Mammary epithelial cell (primary cell): ENCODE measurements around the gene SEMA5A.

Experiments
- CTCF ChIP-seq, 2 donors: IDR thresholded peaks in 1 of 2; conservative IDR thresholded peaks in 1 of 2; 2 replicates each; pipeline ENCODE4 v1.5.1; 2011 to 2012; ENCODE audit warnings: inconsistent platforms in 2 of 2, low read length in 2 of 2, mild to moderate bottlenecking in 2 of 2, control low read depth in 1 of 2, low read depth in 1 of 2; ENCODE audit not compliant: insufficient read depth in 1 of 2; ENCODE audit errors: extremely low read depth in 1 of 2
- EZH2 ChIP-seq: IDR thresholded peaks from 2 replicates; pipeline ENCODE4 v1.6.1; 2012; ENCODE audit warnings: low read length, inconsistent platforms, borderline replicate concordance

DNA sequence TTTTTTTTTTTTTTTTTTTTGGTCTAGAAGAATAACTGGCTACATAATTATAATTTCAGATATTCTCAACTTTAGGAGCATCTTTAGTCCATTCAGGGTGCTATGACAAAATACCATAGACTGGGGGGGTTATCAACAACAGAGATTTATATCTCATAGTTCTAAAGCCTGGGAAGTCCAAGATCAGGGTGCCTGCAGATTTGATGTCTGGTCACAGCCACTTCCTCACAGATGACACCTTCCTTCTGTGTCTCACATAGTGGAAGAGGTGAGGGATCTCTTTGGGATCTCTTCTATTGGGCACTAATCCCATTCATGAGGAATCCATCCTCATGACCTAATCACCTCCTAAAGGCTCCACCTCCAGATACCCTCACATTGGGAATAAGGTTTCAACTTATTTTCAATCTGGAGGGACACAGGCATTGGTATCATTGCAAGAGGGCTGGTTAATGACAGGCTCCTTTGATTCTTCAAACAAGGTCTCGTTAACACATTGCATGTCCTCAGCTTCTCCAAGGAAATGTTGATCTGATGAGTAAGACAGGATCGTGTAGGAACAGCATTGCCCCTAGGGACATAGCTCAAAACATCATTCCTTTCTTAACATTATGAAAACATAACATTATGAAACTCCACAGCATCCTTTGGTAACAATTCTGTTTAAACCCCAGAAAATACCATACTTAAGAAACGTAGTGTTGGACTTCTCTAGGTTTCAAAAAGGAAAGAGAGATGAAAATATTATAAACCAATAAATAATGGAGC lies 372.4 kb downstream of the SEMA5A start:
- TF ChIP-seq CTCF (conservative IDR thresholded peaks at IDR 0.05 in 1 of 2, IDR thresholded peaks at IDR 0.05 in 1 of 2; ENCODE audit: extremely low read depth in 1 of 2, insufficient read depth in 1 of 2, low read depth in 1 of 2, low read length in 2 of 2) (no peak), EZH2 (no peak)
